HG03571 (cell line): ENCODE measurements around the gene MED12.

Experiments
- ATAC-seq: cut with Tn5 transposase; IDR thresholded peaks from one replicate; pipeline ENCODE4 v1.9.1; 2021; ENCODE audit not compliant: unreplicated experiment

The MED12 gene

DNA sequence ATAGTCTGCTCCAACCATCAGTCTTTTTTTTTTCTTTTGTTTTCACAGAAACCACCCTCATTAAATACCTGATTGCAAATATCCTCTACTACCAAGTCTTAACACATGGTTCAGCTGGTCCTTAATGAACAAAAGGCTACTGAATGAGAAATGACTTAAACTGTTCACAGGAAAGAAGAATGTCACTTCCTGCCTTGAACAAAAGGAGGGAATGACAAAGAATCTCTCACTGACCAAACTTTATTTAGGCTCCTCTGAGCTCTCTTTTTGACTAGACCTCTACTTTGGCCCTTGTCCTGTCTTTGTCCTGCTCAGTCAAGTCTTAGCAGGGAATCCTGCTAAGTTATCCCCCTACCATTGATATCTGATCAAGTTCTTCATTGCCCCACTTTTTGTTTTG, 72.9 kb downstream of the MED12 start:
- ATAC-seq = no peak
